Vagina (tissue), 2 donors: ENCODE data around the gene CEP104.

Experiments used
- CTCF ChIP-seq, 3 experiments: fragments of 450-650 bp in 2 of 3; fragments of 200-600 bp in 1 of 3; sonication (generic) in 1 of 3; IDR thresholded peaks; one replicate each; pipeline ENCODE4 v1.5.1; 2017 to 2019; ENCODE audit warnings: antibody characterized with exemption in 3 of 3, mild to moderate bottlenecking in 2 of 3, moderate library complexity in 2 of 3
- POLR2AphosphoS5 ChIP-seq, 2 donors: sonication (generic); formaldehyde crosslinking; IDR thresholded peaks; one replicate each; pipeline ENCODE4 v1.9.0; 2017; ENCODE audit warnings: antibody characterized with exemption in 2 of 2, mild to moderate bottlenecking in 2 of 2, low read depth in 1 of 2; ENCODE audit not compliant: insufficient read depth in 1 of 2

- TF ChIP-seq CTCF (IDR thresholded peaks at IDR 0.05) = no peak
- TF ChIP-seq POLR2AphosphoS5 (IDR thresholded peaks at IDR 0.05; ENCODE audit: insufficient read depth in 1 of 2, low read depth in 1 of 2) = no peak
Observed at GRCh38 chr1:3879787-3880428, 22.9 kb upstream of the CEP104 start.
